BLaER1 (cell line): ENCODE measurements around the gene CPLX4.

Source experiments
- H3K27ac ChIP-seq: shearing (Covaris generic); formaldehyde crosslinking; 2 replicates; pipeline ENCODE4 v1.8.1; 2022
- H3K27me3 ChIP-seq: shearing (Covaris generic); formaldehyde crosslinking; 2 replicates; pipeline ENCODE4 v1.8.1; 2022
- H3K36me3 ChIP-seq: shearing (Covaris generic); formaldehyde crosslinking; 2 replicates; pipeline ENCODE4 v1.8.1; 2022
- H3K4me1 ChIP-seq: shearing (Covaris generic); formaldehyde crosslinking; 2 replicates; pipeline ENCODE4 v1.8.1; 2022
- H3K4me2 ChIP-seq: shearing (Covaris generic); formaldehyde crosslinking; 2 replicates; pipeline ENCODE4 v1.8.1; 2022
- H3K4me3 ChIP-seq: shearing (Covaris generic); formaldehyde crosslinking; 2 replicates; pipeline ENCODE4 v1.8.1; 2022
- H3K9ac ChIP-seq: shearing (Covaris generic); formaldehyde crosslinking; 2 replicates; pipeline ENCODE4 v1.8.1; 2022
- H3K9me3 ChIP-seq: shearing (Covaris generic); formaldehyde crosslinking; 2 replicates; pipeline ENCODE4 v1.8.1; 2022
- H4K20me1 ChIP-seq: shearing (Covaris generic); formaldehyde crosslinking; 2 replicates; pipeline ENCODE4 v1.8.1; 2022
- Cebpa-rat ChIP-seq: shearing (Covaris generic); IDR thresholded peaks from 2 replicates; pipeline ENCODE4 v1.8.1; 2022

Gene CPLX4

DNA sequence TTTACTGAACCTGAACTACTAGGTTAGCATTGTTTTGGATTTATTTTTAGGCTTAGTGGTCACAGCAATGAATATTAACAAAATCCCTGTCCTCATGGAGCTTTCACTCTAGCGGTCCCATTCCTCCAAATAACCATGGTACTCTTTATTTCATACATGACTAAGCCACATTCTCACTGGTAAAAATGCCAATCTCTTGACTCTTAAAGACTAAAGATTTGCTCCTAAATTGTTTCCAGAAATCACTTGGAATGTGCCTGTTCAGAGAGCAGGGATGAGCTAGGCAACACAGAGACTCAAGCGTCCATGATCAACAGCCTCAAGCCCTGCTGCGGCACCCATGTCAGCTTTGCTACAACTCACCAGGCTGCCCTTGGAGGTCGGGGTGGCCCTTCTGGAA, 27.1 kb upstream of the CPLX4 start:
- Histone ChIP-seq H3K9me3 (peaks cover 23% of the 10 kb centered on the region; the same call in 1 of the 2 replicates), H3K4me2 (no peak overlapping the region), H3K9ac (no peak overlapping the region), H3K27ac (no peak overlapping the region), H3K27me3 (no peaks in the 10 kb centered on the region), H3K4me1 (no peaks in the 10 kb centered on the region), H3K36me3 (peaks cover 97% of the 10 kb centered on the region), H4K20me1 (no peaks in the 10 kb centered on the region), H3K4me3 (no peak overlapping the region)
- TF ChIP-seq Cebpa-rat, result no peak

- no peak for TF ChIP-seq Cebpa-rat
- Histone ChIP-seq H3K4me1 (no peaks in the 10 kb centered on the region), H3K4me2 (no peak overlapping the region), H3K9ac (no peak overlapping the region), H4K20me1 (peaks cover 1% of the 10 kb centered on the region), H3K36me3 (peaks cover 98% of the 10 kb centered on the region), H3K27ac (no peak overlapping the region), H3K9me3 (peaks cover 23% of the 10 kb centered on the region; the same call in 1 of the 2 replicates), H3K4me3 (no peak overlapping the region), H3K27me3 (no peaks in the 10 kb centered on the region)
Observed at GRCh38 chr18:59344996-59345395, 26.5 kb upstream of the CPLX4 start.

DNA sequence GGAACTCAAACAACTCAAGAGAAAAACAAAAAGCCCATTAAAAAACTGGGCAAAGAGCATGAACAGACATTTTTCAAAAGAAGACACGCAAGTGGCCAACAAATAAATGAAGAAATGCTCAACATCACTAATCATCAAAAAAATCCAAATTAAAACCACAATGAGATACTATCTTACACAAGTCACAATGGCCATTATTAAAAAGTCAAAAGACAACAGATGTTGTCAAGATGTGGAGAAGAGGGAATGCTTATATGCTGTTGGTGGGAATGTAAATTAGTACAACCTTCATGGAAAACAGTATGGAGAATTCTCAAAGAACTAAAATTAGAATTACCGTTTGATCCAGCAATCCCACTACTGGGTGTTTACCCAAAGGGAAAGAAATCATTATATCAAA, 25.5 kb upstream of the CPLX4 start:
- Histone ChIP-seq H3K4me1 (no peaks in the 10 kb centered on the region), H3K36me3 (peaks cover 99% of the 10 kb centered on the region), H3K9me3 (peaks cover 23% of the 10 kb centered on the region; the same call in 1 of the 2 replicates), H3K27ac (no peak overlapping the region), H3K27me3 (no peaks in the 10 kb centered on the region), H3K9ac (no peak overlapping the region), H3K4me3 (no peak overlapping the region), H3K4me2 (no peak overlapping the region), H4K20me1 (peaks cover 9% of the 10 kb centered on the region)
- TF ChIP-seq Cebpa-rat, result no peak

GRCh38 chr18:59340817-59341216, 22.4 kb upstream of the CPLX4 start:
- Histone ChIP-seq H3K27ac (no peak overlapping the region), H3K9ac (no peak overlapping the region), H3K4me1 (no peaks in the 10 kb centered on the region), H3K4me2 (no peak overlapping the region), H3K9me3 (peaks cover 20% of the 10 kb centered on the region; the same call in 1 of the 2 replicates), H3K4me3 (no peak overlapping the region), H3K36me3 (peaks cover 97% of the 10 kb centered on the region), H3K27me3 (no peaks in the 10 kb centered on the region), H4K20me1 (peaks cover 9% of the 10 kb centered on the region)
- no peak for TF ChIP-seq Cebpa-rat

DNA sequence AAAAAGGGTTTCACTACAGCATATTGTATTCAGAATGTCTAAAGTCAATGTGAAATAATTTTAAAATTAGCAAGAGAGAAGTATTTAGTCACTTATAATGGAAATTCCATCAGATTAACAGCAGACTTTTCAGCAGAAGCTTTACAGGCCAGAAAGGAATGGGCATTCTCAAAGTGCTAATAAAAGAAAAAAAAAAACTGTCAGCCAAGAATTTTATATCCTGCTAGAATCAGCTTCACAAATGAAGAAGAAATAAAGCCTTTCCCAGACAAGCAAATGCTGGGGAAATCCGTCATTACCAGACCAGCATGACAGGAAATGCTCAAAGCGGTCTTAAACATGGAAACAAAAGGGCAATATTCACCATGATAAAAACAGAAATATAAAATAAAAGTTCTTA, 21.9 kb upstream of the CPLX4 start:
- TF ChIP-seq Cebpa-rat, result no peak
- no peak overlapping the region for H3K4me3 ChIP-seq
- H4K20me1 ChIP-seq, result peaks cover 13% of the 10 kb centered on the region
- peaks cover 97% of the 10 kb centered on the region for H3K36me3 ChIP-seq
- peaks cover 20% of the 10 kb centered on the region; the same call in 1 of the 2 replicates for H3K9me3 ChIP-seq
- no peak overlapping the region for H3K27ac ChIP-seq
- no peaks in the 10 kb centered on the region for H3K27me3 ChIP-seq
- H3K4me2 ChIP-seq, result no peak overlapping the region
- H3K4me1 ChIP-seq, result no peaks in the 10 kb centered on the region
- no peak overlapping the region for H3K9ac ChIP-seq

GRCh38 chr18:59332986-59333385, 14.5 kb upstream of the CPLX4 start:
- Histone ChIP-seq H3K36me3 (peaks cover 92% of the 10 kb centered on the region), H3K27me3 (no peaks in the 10 kb centered on the region), H4K20me1 (peaks cover 16% of the 10 kb centered on the region; the same call in 1 of the 2 replicates), H3K4me1 (no peaks in the 10 kb centered on the region), H3K9ac (no peak overlapping the region), H3K4me2 (no peak overlapping the region), H3K9me3 (no peaks in the 10 kb centered on the region), H3K27ac (no peak overlapping the region), H3K4me3 (no peak overlapping the region)
- TF ChIP-seq Cebpa-rat, result no peak

DNA sequence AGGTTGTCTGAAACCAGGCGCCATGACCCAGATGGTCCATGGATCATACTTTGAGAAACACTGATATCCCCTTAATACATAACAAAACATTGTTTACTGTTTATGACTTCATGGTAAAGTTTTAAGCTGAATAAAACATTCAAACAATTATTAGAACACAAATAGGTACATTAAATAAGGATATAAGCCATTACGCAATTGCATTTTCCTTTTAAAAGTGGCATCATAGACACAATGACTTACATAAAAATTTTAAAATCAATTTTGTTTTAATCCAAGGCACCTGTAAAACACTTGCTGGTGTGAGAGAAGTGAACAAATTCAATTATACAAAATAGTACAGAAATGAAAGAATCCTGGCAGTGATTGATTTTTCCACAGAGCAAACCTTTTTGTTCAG, 10.2 kb upstream of the CPLX4 start:
- Histone ChIP-seq H3K4me2 (no peak overlapping the region), H3K27ac (no peak overlapping the region), H3K4me3 (no peak overlapping the region), H3K9me3 (no peaks in the 10 kb centered on the region), H3K4me1 (no peaks in the 10 kb centered on the region), H3K36me3 (peaks cover 74% of the 10 kb centered on the region), H3K9ac (no peak overlapping the region), H3K27me3 (no peaks in the 10 kb centered on the region), H4K20me1 (no peaks in the 10 kb centered on the region)
- no peak for TF ChIP-seq Cebpa-rat

GRCh38 chr18:59325965-59326364, 7.5 kb upstream of the CPLX4 start:
- H3K36me3 ChIP-seq, result peaks cover 50% of the 10 kb centered on the region
- H3K4me3 ChIP-seq, result no peak overlapping the region
- H3K9ac ChIP-seq, result no peak overlapping the region
- H3K27ac ChIP-seq, result no peak overlapping the region
- no peaks in the 10 kb centered on the region for H3K27me3 ChIP-seq
- H4K20me1 ChIP-seq, result no peaks in the 10 kb centered on the region
- H3K4me1 ChIP-seq, result no peaks in the 10 kb centered on the region
- H3K4me2 ChIP-seq, result no peak overlapping the region
- H3K9me3 ChIP-seq, result no peaks in the 10 kb centered on the region
- TF ChIP-seq Cebpa-rat, result no peak

DNA sequence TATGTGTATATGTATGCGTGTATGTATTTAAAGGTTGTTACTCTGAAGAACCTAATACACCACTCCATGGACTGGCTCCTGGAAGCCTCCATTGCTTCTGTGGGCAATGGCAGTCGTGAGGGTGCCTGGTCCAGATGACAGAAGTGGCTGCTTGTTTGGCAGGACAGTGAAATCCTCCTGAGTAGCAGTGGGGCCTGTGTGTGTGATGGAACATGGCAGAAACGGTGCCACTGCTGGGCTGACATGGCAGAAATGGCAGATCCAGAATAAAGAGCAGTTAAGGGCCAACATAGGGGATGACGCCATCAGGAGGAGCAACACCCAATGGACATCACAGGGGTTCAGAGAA, 6.1 kb upstream of the CPLX4 start:
- no peak for TF ChIP-seq Cebpa-rat
- H3K36me3 ChIP-seq, result peaks cover 38% of the 10 kb centered on the region
- no peaks in the 10 kb centered on the region for H3K27me3 ChIP-seq
- H3K9ac ChIP-seq, result no peak overlapping the region
- no peak overlapping the region for H3K4me3 ChIP-seq
- no peaks in the 10 kb centered on the region for H3K9me3 ChIP-seq
- no peaks in the 10 kb centered on the region for H3K4me1 ChIP-seq
- no peak overlapping the region for H3K27ac ChIP-seq
- no peak overlapping the region for H3K4me2 ChIP-seq
- H4K20me1 ChIP-seq, result no peaks in the 10 kb centered on the region

DNA sequence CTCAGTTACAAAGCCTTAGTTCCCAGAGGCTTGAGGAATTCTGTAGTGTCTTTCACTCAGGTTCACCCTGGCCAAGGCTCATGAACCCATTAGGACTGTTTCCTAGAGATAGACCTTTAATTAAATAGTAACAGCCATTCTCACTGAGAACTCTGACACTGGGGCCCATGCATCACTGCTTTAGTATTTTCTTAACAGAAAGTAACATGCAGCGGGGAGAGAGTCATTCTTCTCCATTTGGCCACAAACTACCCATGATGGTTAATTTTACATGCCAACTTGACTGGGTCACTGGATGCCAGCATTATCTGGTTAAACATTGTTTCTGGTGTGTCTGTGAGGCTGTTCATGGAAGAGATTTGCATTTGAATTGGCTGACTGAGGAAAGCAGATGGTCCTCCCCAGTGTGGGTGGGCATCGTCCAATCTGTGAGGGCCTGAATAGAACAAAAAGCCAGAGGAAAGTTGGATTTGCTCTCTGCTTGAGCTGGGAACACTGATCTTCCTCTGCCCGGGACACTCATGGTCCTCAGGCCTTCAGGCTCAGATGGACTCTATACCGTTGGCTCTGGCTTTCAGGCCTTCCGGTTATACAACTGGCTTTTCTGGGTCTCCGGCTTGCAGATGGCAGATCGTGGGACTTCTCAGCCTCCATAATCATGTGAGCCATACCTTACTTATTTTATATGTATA, 5.6 kb upstream of the CPLX4 start:
- H3K36me3 ChIP-seq, result peaks cover 33% of the 10 kb centered on the region
- no peaks in the 10 kb centered on the region for H3K4me1 ChIP-seq
- H3K4me2 ChIP-seq, result no peak overlapping the region
- H3K9me3 ChIP-seq, result no peaks in the 10 kb centered on the region
- TF ChIP-seq Cebpa-rat, result no peak
- no peak overlapping the region for H3K4me3 ChIP-seq
- H3K9ac ChIP-seq, result no peak overlapping the region
- H3K27ac ChIP-seq, result no peak overlapping the region
- no peaks in the 10 kb centered on the region for H4K20me1 ChIP-seq
- no peaks in the 10 kb centered on the region for H3K27me3 ChIP-seq

- TF ChIP-seq Cebpa-rat, result no peak
- H3K4me2 ChIP-seq, result no peak overlapping the region
- H3K4me3 ChIP-seq, result no peak overlapping the region
Observed at GRCh38 chr18:59311631-59312030, 6.8 kb downstream of the CPLX4 start.

More at GRCh38 chr18:59311631-59312030, 6.8 kb downstream of the CPLX4 start:
- Histone ChIP-seq H3K9ac (no peak overlapping the region), H3K27ac (no peak overlapping the region), H3K9me3 (no peaks in the 10 kb centered on the region), H3K4me1 (0 out of 2 replicates have a peak, but pooled peaks cover under 1% of the 10 kb centered on the region), H3K36me3 (no peaks in the 10 kb centered on the region), H4K20me1 (no peaks in the 10 kb centered on the region), H3K27me3 (no peaks in the 10 kb centered on the region; the same call in 1 of the 2 replicates)
